ENCODE data around the gene RNU6-8. TPM values are rescaled to one million over a fixed set of nuclear protein-coding genes. Genes with fewer than 3 reads are reported as not detected.

RNU6-8 gene
- polyA plus RNA-seq, 1 experiment: not detected

DNA sequence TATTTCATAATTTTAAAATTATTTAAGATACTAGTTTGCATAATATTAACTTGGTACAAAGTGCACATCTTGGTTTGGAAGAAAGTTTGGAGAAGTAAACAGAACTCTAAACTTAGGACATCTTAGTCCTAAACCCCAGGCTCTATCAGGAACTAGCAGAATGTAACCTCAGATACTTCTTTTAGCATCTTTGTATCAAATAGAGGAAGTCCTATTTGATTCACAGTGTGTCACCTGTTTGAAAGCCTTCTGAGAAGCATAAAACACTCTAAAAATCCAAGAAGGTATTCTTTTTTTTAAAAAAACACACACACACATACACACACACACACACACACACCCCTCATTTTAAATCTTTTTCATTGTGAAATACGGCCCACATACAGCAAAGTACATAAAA is 13.3 kb downstream of the RNU6-8 start:
- no peak for DNase-seq (ENCODE audit: low read depth)
- CTCF ChIA-PET: no interaction called here
- Histone ChIP-seq H3K36me3 (ENCODE audit: control insufficient read depth, insufficient read depth, low read length) (no peaks in the 10 kb centered on the region), H3K27me3 (ENCODE audit: control insufficient read depth, insufficient read depth, low read length) (peaks cover 3% of the 10 kb centered on the region), H3K4me3 (ENCODE audit: low read depth, low read length) (no peak overlapping the region)
- POLR2A ChIA-PET: no interaction called here
- TF ChIP-seq, protein P1, sequence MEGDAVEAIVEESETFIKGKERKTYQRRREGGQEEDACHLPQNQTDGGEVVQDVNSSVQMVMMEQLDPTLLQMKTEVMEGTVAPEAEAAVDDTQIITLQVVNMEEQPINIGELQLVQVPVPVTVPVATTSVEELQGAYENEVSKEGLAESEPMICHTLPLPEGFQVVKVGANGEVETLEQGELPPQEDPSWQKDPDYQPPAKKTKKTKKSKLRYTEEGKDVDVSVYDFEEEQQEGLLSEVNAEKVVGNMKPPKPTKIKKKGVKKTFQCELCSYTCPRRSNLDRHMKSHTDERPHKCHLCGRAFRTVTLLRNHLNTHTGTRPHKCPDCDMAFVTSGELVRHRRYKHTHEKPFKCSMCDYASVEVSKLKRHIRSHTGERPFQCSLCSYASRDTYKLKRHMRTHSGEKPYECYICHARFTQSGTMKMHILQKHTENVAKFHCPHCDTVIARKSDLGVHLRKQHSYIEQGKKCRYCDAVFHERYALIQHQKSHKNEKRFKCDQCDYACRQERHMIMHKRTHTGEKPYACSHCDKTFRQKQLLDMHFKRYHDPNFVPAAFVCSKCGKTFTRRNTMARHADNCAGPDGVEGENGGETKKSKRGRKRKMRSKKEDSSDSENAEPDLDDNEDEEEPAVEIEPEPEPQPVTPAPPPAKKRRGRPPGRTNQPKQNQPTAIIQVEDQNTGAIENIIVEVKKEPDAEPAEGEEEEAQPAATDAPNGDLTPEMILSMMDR (IDR thresholded peaks at IDR 0.05; ENCODE audit: insufficient read depth, low read depth, low read length): no peak

DNA sequence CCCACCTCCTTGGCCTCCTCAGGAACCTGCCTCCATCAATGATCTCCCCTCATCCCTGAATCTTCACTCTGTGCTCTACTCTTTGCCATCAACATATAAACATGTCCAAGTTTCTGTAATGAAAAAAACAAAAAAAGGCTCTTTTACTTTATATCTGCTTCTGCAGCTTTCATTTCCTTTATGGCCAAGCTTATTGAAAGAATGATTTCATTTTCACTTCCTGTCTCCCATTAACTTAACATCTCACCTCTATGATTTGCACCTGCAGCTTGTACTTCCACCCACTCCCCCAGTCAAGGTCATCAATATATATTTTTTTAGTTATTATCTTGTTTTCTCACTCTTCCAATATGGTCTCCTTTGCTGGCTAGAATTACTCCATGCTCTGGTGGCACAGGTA is 16.8 kb downstream of the RNU6-8 start:
- DNase-seq (ENCODE audit: low read depth): no peak
- H3K4me3 ChIP-seq (ENCODE audit: low read depth, low read length): no peak overlapping the region
- ChIA-PET CTCF (interaction anchor here (0.8 to 0.9 kb wide), 2 partner anchors 26 to 113 kb away, joined by 3 to 4 read pairs; no protein-coding TSS in a partner anchor), POLR2A (no interaction called here)
- no peaks in the 10 kb centered on the region for H3K36me3 ChIP-seq (ENCODE audit: control insufficient read depth, insufficient read depth, low read length)
- TF ChIP-seq, protein P1 (IDR thresholded peaks at IDR 0.05; ENCODE audit: insufficient read depth, low read depth, low read length): no peak
- H3K27me3 ChIP-seq (ENCODE audit: control insufficient read depth, insufficient read depth, low read length): no peaks in the 10 kb centered on the region

DNA sequence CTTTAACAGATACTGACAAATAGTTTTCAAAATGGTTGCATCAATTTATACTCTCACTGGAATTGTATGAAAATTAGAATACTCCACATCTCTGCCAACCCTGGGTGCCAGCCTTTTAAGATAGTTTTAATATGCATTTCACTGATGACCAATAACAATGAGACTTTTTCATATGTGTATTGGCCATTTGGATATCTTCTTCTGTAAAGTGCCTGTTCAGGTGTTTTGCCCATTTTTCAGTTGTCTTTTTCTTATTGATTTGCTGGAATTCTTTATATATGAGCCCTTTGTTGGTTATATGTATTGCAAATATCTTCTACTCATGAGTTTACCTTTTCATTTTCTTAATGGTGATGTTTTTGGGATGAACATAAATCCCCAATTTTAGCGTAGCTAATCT is 18.0 kb downstream of the RNU6-8 start:
- ChIA-PET POLR2A (no interaction called here), CTCF (no interaction called here)
- DNase-seq (ENCODE audit: low read depth): no peak
- Histone ChIP-seq H3K4me3 (ENCODE audit: low read depth, low read length) (no peak overlapping the region), H3K27me3 (ENCODE audit: control insufficient read depth, insufficient read depth, low read length) (no peaks in the 10 kb centered on the region), H3K36me3 (ENCODE audit: control insufficient read depth, insufficient read depth, low read length) (no peaks in the 10 kb centered on the region)
- TF ChIP-seq, protein P1 (IDR thresholded peaks at IDR 0.05; ENCODE audit: insufficient read depth, low read depth, low read length): no peak

DNA sequence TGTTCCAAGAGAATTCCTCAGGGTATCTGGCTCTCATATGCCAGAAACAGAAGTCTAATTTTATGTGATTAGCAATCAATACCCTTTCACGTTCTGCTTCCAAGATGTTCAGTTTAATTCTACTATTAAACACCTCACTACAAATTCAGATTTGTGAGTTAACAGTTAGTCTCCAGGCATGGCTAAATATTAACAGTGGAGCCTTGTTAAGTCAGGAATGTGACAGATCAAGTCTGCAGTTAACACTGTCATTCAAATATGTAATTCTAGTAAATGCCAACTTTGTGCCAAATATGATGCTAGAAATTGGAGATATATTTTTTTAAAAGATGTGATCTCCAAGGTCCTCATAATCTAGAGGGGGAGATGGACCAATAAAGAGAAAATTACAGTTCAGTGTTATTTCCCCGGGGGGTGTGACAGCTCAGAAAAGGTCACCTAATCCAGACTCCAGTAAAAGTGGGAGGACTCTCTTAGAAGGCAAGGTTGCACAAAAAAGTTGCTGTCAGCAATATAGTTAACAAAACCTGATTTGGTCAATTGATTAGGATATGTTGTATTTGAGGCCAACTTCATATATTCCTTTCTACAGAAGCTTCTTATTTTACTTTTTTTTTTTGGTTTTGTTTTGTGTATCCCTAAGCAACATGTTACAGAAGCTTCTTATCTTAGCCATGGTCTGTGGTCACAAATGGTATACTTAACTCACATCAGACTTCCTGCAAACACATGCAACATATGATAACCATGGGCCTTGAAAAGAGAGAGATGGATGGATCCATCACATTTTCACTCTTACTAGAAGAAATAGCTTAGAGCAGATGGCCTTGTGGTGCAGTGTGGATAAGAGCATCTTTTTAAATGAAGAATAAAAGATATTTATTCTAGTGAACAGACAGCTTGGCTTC is 19.7 kb downstream of the RNU6-8 start:
- no peak for DNase-seq (ENCODE audit: low read depth)
- Histone ChIP-seq H3K36me3 (ENCODE audit: control insufficient read depth, insufficient read depth, low read length) (no peaks in the 10 kb centered on the region), H3K27me3 (ENCODE audit: control insufficient read depth, insufficient read depth, low read length) (no peaks in the 10 kb centered on the region), H3K4me3 (ENCODE audit: low read depth, low read length) (no peak overlapping the region)
- ChIA-PET POLR2A (no interaction called here), CTCF (interaction anchor here (0.9 to 1.2 kb wide), 4 partner anchors 9 to 56 kb away, joined by 3 to 5 read pairs (median 3); no protein-coding TSS in a partner anchor)
- TF ChIP-seq, protein P1 (IDR thresholded peaks at IDR 0.05; ENCODE audit: insufficient read depth, low read depth, low read length): no peak

DNA sequence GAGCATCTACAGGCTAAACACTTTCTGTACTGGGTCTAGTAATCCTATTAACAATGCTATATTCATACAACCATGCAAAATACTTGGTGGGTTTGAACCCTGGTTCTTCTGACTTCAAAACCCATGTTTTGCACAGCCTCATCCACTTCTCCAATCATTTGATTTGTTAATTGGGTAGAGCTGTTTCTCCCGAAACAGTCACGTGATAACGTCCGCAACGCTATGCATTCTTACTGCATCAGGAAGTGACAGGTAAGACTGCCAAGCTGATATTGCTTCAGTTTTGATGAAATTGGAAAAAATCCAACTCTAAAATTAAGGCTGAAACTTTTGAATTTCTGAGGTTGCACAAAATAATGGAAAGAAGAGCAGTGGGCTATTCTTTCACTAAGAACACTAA is 31.6 kb downstream of the RNU6-8 start:
- Histone ChIP-seq H3K4me3 (ENCODE audit: low read depth, low read length) (no peak overlapping the region), H3K36me3 (ENCODE audit: control insufficient read depth, insufficient read depth, low read length) (no peaks in the 10 kb centered on the region), H3K27me3 (ENCODE audit: control insufficient read depth, insufficient read depth, low read length) (no peaks in the 10 kb centered on the region)
- ChIA-PET CTCF (interaction anchor here (0.6 kb wide), 1 partner anchor 439 kb away, joined by 3 read pairs; no protein-coding TSS in a partner anchor), POLR2A (no interaction called here)
- DNase-seq (ENCODE audit: low read depth): no peak
- TF ChIP-seq, protein P1 (IDR thresholded peaks at IDR 0.05; ENCODE audit: insufficient read depth, low read depth, low read length): no peak

Data from BJ (cell line).